Retina (tissue), 1 donor: ENCODE measurements around the gene ZNHIT2.

ENCODE experiments used
- DNase-seq: peaks from one replicate; pipeline ENCODE4 v3.0.0-alpha.2; 2016

The ZNHIT2 gene

DNA sequence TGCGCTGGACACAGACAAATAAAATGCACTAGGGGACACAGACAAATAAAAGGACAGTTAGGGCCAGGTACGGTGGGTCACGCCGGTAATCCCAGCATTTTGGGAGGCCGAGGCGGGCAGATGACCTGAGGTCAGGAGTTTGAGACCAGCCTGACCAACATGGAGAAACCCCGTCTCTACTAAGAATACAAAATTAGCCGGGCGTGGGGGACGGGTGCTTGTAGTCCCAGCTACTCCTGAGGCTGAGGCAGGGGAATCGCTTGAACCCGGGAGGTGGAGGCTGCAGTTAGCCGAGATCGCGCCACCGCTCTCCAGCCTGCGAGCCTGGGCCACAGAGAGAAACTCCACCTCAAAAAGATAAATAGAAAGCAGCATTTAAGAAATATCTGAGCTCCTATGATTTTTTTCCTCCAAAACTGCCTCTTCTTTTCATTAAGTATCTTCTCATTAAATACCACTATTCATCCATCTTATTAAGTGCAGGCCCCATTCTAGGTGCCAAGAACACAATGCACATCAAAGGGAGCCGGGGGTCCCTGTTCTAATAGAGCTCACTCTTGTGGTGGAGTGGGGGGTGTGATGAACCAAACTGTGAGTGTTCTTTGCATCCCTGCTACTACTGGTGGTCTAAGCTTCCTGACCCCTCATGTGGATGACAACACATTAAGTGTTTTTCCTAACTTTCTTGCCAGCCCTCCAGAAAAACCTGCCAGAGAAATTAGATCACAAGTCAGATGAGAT, 766 bp upstream of the ZNHIT2 start:
- no peak for DNase-seq

DNA sequence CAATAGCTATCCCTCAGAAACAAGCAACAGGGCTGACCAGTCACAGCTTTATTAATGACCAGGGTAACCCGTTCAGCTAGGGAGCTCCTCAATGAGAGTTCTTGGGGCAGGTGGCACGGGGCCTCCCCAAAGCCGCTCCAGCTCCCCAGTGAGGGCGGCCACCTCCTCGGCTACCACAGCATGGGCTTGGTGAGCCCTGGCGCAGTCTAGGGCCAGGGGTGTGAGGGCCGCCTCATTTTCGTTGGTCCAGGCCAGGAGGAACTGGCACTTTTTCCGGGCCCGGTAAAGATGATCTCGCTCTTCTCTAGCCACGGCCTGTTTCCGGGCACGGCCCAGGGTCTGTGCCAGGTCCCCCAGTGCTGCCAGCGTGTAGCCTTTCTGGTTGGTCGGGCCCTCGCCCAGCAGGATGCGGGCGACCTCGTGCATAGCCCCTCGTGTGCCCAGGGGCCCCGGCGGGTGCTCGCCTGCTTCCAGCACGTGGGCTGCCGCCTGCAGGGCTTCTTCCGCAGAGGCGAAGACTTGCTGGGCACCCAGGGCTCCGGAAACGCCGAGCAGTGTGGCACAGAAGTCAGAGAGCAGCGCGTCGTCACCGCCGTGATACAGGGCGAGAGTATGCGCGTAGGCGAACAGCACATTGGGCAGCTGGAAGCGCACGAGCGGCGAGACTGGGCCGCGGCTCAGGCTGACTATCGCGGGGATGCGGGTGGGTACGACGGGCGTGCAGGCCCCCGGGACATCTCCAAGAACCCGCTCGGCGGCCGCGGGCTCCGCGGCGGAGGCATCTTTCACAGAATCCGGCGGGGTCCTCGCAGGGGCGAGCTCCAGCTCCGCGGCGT, 913 bp downstream of the ZNHIT2 start:
- no peak for DNase-seq

DNA sequence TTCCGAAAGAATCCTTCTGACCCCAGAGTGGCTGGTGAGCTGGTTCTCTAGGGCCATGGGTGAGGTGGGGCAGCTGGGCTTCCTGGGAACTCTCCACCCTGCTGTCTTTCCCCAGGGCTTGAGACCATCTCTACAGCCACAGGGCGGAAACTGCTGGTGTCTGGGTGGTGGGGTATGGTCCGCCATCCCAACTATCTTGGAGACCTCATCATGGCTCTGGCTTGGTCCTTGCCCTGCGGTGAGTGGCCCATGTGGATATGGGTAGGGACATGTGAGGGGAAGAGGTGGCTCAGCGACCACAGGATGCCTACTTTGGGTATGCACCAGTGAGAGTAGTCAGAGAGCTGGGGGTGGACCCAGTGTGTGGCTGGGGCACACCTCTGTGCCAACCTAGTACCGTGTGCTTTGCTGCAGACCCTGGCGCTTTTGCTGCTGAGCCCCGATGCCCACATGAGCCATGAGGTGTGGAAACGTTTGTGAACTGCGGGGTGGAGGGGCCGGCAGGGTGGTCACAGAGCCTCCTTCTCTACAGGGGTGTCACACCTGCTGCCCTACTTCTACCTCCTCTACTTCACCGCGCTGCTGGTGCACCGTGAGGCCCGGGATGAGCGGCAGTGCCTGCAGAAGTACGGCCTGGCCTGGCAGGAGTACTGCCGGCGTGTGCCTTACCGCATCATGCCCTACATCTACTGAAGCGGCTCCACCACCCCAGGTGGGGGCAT, 2.0 kb downstream of the ZNHIT2 start:
- no peak for DNase-seq

DNA sequence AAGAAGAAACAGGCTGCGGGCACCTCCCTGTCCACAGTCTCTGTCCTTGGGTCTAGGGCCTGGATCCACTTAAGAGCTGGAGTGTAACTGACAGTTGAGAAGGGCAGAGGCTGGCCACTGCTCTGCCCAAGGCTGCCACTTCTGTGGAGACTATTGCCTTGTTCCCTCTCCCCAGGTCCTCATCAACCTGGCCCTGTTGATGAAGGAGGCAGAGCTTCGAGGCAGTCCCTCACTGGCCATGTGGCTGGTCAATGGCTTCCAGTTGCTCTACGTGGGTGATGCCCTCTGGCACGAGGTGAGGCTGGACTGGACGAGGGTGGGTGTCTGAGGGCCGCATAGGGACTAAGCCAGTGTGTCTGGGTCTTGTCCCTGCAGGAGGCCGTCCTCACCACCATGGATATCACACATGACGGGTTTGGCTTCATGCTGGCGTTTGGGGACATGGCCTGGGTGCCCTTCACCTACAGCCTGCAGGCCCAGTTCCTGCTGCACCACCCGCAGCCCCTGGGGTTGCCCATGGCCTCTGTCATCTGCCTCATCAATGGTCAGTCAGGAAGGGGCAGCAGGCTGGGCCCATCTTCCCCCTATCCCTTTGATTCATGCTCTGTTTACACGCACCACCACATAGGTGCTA, 2.8 kb downstream of the ZNHIT2 start:
- no peak for DNase-seq

DNA sequence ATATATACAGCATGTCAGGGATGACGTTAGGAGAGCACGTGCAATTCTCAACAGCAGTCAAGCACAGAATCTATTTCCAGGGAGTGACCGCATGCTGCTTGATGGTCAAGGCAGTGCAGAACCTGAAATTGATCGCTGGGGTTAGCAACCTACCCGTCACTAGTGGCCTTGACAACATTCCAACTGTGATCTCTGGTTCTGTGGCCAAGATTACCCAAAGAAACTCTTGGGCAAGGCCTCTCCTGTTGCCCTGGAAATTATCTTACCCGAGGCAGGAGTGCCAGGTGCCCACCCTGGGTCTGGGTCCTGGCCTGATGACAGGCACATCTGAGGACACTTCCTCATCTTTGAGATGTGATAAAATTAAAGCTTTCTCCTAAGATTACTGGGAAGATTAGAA, 3.7 kb downstream of the ZNHIT2 start:
- DNase-seq, result no peak

DNA sequence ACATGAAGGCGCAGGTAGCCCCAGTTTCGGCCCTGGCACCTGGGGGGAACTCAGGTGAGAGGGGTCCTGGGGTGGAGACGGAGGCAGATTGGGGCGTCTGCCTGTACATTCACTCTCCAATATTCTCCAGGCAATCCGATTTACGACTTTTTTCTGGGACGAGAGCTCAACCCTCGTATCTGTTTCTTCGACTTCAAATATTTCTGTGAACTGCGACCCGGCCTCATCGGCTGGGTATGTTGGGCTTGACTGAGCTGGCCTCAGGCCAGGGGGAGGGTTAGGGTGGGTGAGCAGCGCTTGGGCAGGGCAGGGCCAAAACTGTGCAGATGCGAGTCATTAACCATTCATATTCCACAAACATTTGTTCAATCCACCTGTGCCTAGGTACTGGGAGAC, 4.1 kb downstream of the ZNHIT2 start:
- no peak for DNase-seq

DNA sequence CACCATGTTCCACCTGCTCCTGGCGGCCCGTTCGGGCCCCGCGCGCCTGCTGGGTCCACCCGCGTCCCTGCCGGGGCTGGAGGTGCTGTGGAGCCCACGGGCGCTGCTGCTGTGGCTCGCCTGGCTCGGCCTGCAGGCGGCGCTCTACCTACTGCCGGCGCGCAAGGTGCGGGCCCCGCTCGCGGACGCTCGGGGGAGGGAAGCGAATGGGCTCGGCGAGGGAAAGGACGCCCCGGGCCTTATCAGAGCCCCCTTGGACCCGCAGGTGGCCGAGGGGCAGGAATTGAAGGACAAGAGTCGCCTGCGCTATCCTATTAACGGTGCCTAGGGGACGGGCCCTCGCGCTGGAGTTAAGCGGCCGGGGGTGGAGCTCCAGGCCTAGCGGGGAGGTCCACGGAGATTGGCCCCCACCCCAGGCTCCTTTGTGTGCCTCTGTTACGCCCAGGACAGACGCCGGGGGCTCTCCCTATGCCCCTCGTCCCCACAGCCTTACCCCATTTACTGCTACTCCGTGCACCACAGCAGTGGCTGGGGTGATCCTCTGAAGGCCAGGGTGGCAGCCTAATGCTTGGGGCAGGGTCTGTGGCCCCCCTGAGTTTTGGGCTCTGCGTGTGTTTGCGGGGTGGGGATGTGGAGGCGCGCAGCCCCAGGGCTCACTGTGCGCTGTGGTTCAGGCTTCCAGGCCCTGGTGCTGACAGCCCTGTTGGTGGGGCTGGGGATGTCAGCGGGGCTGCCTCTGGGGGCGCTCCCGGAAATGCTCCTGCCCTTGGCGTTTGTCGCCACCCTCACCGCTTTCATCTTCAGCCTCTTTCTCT, 4.7 kb downstream of the ZNHIT2 start:
- peak; percentile 89 for DNase-seq

DNA sequence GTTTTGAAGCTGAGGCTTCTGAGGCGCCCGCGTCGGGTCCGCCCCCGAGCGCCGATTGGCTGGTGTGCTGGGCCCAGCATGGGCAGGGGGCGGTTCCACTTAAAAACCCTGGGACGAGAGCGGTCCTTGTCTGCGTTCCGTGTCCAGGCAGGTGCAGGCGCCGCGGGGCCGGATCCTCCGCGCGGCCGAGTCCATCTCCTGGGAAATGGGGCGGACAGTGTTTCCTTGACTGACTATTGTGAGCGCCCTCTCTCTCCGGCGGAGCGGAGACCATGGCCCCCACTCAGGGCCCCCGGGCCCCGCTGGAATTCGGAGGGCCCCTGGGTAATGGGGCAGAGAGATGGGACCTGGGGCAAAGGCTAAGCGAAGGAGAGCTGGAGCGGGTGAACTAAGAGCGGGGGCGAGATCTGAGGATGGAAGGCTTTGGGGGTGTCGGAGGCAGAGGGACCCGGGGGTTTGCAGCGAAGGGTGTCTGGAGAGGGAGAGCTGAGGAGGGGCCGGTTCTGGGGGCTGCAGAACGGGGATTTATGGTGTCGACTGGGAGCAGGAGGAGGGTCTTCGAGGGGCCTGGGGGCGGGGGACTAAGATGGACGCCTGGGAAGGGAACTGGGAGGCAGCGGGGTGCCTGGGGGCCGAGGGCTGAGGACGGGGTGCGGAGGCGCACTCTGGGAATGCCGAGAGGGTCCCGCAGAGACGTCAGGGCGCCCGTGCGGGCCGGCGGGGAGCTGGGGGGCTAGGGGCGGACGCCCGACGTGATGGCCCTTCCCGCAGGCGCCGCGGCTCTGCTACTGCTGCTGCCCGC, 5.6 kb downstream of the ZNHIT2 start, which contains the start of gene TM7SF2:
TSS of gene TM7SF2 (plus strand) at position 129 of the 802 bp plus-strand sequence. CDS start at position 273, 144 bp downstream.
- DNase-seq, result peak; percentile 95

DNA sequence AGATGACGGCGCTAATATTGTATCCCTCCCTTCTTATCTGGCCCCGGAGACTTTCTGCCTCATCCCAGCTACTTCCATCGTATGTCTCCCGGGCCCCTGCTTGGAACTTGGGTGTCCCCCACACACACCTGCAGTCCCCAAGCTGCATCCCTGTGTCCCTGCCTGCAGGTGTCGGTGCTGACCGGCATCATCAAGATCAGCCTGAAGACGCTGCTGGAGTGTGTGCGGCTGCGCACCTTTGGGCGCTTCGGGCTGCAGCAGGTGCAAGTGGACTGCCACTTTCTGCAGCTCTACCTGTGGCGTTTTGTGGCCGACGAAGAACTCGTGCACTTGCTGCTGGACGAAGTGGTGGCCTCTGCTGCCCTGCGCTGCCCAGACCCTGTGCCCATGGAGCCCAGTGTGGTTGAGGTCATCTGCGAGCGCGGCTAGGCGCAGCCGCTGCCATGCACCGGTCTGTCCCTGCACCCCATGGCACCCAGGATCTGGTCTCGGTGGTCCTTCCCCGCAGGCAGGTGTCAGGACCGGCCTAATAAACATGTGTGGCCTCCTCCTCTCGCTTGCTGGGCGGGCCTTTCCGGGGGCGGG, 6.2 kb downstream of the ZNHIT2 start:
- DNase-seq, result no peak

DNA sequence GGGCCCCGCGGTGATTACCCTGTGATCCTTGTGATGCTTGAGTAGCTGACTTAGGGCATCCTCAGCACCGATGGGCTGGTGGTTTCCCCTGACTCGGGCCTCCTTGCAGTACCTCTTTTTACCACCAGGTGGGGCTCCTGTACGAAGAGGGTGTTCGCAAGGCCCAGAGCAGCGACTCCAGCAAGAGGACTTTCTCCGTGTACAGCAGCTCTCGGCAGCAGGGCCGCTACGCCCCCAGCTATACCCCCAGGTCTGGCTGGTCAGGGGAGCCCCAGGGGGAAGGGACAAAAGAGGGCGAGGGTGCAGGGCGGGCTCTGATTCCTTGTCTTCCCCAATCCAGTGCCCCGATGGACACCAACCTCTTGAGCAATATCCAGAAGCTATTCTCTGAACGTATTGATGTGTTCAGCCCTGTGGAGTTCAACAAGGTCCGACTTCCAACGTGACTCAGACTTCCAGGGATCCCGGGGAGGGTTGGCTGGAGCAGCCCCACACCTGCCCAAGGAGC, 7.1 kb downstream of the ZNHIT2 start:
- DNase-seq, result peak; percentile 91

DNA sequence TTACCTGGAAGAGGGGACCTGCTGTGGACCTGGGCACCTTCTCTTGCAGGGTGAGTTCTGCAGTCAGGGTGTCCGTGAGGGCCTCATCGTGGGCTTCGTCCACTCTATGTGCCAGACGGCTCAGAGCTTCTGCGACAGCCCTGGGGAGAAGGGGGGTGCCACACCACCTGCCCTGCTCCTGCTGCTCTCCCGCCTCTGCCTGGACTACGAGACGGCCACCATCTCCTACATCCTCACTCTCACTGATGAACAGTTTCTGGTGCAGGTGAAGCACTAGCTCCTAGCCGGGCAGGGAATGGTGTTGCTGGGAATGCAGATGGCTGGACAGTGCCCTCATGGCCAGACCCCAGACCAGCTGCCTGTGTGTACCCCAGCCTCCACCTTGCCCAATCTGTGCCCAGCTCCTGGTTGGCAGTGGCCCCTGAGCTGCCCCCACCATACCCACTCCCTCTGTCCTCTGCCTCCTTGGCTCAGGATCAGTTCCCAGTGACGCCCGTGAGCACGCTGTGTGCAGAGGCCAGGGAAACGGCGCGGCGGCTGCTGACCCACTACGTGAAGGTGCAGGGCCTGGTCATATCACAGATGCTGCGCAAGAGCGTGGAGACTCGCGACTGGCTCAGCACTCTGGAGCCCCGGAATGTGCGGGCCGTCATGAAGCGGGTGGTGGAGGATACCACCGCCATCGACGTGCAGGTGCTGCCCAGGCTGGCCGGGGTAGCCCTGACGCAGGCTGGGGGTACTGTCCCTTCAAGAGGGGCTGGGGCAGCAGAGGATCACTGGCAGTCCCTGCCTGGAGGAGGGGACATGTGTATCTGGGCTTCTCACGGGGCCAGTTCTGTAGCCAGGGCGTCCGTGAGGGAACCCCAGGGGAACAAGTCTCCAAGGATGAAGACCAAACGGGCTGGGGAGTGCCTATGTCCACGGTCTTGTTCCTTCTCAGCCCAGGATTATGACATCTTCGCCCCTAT, 8.0 kb downstream of the ZNHIT2 start:
- DNase-seq, result no peak

DNA sequence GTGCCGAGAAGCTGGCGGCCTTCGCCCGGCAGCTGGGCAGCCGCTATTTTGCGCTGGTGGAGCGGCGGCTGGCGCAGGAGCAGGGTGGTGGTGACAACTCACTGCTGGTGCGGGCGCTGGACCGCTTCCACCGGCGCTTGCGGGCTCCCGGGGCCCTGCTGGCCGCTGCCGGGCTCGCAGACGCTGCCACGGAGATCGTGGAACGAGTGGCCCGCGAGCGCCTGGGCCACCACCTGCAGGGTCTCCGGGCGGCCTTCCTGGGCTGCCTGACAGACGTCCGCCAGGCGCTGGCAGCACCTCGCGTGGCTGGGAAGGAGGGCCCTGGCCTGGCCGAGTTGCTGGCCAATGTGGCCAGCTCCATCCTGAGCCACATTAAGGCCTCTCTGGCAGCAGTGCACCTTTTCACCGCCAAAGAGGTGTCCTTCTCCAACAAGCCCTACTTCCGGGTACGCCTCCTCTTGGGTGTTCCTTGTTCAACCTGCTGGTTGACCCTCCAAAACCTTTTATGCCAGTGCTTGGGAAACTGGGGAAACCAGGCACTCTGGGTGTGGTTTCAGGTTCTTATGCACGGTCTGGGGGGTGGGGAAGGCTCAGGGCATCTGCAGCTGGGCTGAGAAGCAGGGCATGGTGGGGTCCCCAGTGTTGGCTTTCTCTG, 8.9 kb downstream of the ZNHIT2 start:
- no peak for DNase-seq

DNA sequence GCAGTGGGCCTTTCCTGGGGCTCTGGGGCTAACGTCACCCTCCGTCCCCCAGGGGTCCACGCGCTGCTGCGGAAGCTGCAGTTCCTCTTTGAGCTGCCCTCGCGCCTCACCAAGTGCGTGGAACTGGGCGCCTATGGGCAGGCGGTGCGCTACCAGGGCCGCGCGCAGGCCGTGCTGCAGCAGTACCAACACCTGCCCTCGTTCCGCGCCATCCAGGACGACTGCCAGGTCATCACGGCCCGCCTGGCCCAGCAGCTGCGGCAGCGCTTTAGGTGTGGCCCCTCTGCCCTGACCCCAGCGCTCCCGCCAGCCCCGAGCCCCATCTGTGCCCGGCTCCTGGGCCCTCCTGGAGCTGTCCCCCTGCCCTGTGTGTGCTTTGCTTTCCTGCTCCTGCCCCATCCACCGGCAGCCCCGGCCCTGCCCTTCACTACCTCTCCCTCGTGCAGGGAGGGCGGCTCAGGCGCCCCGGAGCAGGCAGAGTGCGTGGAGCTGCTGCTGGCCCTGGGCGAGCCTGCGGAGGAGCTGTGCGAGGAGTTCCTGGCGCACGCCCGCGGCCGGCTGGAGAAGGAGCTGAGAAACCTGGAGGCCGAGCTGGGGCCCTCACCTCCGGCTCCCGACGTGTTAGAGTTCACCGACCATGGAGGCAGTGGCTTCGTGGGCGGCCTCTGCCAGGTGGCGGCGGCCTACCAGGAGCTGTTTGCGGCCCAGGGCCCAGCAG, 9.6 kb downstream of the ZNHIT2 start:
- DNase-seq, result no peak

DNA sequence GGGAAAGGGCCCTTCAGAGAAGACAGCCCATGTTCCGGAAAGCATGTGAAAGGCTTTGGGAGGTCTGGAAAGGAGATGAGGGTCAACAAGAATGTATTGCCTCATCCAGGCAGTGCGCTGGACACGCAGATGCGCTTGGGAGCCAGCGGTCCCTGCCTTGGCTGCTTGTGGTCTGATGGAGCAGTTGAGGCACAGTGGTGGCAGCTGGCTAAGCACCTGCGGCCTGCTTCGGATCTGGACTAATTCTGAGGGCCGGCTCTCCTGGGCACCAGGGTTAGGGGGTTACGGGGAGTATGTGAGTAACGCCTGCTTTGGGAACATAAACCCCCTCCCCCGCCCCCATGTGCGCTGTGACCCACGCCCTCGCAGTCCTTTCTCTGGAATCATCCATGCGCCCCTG, 10.4 kb downstream of the ZNHIT2 start:
- DNase-seq, result no peak

DNA sequence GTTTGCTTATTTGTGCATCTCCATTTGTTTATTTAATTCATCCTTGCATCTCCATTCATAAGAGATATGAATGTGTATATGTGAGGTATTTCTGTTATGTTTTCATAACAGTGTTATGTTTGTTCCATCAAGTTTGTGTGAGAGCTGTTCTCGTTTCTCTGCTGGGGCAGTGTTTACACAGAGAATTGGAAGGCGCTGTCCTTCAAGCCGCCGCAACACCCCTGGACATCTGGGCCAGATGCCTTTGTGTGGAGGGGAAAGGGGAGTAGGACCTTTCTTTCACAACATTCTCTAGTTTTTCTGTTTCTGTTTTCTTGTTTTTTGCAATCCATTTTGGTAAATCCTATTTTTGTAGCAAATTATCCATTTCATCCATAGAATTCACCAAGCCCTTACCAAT, 12.9 kb downstream of the ZNHIT2 start:
- DNase-seq, result no peak

DNA sequence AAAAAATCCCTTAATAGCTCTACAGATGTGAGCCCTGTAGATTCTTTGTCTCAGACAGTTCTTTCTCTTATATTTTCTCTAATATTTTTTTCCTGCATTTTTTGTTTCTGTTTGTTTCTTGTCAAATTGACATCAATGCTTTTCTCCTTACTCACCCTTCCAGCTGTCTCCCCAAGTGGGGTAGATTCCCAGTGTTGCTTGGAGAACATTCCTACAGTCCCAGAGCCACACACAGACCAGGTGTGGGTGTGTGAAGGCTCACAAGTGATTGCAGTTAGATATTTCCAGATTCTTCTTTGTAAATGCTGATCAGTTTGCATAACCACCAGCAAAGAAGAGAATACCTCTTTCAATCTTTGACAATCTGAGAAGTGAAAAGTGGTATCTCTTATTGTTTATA, 14.0 kb downstream of the ZNHIT2 start:
- no peak for DNase-seq

DNA sequence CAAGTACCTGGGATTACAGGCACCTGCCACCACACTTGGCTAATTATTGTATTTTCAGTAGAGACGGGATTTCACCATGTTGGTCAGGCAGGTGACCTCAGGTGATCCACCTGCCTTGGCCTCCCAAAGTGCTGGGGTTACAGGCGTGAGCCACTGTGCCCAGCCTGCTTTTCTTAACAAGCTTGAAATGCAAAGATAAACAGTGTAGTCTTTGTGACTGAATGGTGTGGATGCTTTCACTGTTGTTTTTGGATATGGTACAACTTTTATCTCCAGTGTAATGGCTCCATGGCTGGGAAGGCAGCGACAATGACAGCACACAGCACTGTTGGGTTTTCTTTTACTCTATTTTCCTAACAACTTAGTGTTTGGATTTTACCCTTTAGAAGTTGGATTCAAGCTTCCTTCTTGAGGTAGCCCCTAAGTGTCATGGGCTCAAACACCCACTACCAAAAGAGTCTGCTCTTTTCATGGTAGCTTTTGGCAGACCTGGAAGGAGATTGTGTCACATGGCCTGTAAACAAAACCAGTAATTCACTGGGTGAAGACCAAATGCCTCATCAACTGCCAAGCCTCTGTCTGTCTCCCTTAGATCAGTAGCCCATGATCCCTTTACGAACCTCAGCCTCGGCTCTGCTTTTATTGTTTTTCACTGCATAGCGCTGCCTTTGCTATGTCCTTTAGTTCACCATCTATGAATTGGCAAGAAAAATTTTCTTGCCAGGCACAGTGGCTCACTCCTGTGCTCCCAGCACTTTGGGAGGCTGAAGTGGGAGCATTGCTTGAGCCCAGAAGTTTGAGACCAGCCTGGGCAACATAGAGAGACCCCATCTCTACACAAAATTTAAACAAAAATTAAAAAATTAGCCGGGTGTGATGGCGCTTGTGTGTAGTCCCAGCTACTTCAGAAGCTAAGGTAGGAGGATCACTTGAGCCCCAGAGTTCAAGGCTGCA, 15.1 kb downstream of the ZNHIT2 start:
- DNase-seq, result no peak
